CD4-positive, alpha-beta T cell treated with Interferon alpha-2 for 1 hour (primary cell): ENCODE measurements around the gene TAF11L9.
"Not testable (repeated sequence)": the region's sequence is repeated elsewhere in the genome, so short reads cannot be mapped to it uniquely, and the experiment has no call there.

Experiments used
- DNase-seq, 2 donors: peaks; one replicate each; pipeline ENCODE4 v3.0.0-alpha.2; 2020 to 2022

Gene TAF11L9

DNA sequence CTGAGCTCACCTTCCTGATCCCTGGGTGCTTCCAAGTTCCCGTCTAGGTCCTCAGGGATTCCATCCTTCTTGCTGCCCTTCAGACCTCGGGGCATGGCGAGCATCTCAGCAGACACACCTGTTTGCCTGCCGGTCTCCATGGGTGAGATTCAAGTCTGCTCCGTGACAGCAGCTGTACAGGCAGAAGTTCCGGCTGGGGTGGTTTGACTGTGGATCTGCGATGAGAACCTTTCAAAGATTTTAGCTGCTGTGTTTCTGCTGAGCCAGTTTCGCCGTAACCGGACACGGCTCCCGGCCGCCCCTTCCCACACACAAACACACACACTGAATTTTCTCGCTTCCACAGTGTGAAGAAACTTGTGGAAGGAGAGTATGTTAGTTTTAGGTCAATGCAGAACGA, at the start of gene TAF11L9:
Gene TAF11L9 (minus strand): TSS at position 140 of the 400 bp plus-strand sequence.
- DNase-seq = not testable (repeated sequence)

- DNase-seq = no peak
Measured at GRCh38 chr5:17634160-17634559, 40.0 kb upstream of the TAF11L9 start, which contains the start of gene TAF11L14. TSS of gene TAF11L14 (plus strand) at chr5:17634460.

DNA sequence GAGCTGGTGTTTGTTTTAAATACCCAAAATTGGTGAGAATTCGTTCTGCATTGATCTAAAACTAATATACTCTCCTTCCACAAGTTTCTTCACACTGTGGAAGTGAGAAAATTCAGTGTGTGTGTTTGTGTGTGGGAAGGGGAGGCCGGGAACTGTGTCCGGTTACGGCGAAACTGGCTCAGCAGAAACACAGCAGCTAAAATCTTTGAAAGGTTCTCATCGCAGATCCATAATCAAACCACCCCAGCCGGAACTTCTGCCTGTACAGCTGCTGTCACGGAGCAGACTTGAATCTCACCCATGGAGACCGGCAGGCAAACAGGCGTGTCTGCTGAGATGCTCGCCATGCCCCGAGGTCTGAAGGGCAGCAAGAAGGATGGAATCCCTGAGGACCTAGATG, 37.6 kb upstream of the TAF11L9 start, which contains the start of gene TAF11L13:
Gene TAF11L13 (plus strand): TSS at position 301 of the 400 bp plus-strand sequence.
- not testable (repeated sequence) for DNase-seq

GRCh38 chr5:17625686-17626085, 31.5 kb upstream of the TAF11L9 start:
- DNase-seq = no peak

DNA sequence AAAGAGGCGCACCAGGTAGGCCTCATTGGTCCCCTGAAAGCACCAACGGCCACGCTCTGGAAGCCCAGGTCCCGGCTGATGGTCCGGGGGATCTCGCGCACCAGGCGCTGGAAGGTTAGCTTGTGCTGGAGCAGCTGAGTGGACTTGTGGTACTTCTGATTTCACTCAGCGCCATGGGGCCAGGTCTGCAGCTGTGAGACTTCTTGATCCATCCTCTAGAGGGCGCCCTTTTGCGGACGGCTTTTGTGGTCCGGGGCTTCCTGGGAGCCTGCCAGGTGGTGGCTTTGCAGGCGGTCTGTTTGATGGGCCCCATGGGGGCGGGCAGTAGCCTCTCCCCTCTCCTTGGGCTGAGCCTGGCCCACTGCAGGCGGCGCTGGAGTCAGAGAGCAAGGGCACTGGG, 26.4 kb upstream of the TAF11L9 start:
- DNase-seq = no peak

GRCh38 chr5:17619354-17619753, 25.2 kb upstream of the TAF11L9 start:
- no peak for DNase-seq

DNA sequence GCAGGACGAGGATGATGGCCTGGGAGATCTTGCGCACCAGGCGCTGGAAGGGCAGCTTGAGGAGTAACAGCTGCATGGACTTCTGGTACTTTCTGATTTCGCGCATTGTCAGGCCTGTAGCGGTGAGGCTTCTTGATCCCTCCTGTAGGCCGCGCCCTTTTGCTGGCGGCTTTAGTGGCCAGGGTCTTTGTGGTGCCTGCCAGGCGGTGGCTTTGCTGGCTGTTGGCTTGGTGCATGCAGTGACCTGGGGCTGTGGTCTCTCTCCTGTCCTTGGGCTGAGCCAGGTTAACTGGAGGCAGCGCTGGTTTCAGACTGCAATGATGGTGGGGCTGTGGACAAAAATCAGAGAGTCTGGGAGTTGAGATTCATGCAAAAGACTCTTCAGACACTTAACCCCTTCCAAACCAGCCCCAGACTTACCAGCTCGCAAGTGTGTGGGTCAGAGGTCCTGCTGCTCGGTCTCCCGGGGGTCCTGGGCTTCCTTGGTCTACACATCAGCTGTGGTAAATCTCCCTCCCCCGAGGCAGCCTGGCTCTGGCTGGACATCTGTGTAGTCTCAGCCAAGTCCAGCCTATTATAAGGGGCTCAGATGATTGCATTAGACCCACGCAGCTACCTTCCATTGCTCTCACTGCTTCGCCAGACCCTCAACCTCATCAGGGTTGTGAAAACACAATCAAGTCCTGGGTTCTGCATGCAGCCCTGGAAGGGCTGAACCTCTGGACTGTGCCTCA, 20.8 kb upstream of the TAF11L9 start:
- no peak for DNase-seq

DNA sequence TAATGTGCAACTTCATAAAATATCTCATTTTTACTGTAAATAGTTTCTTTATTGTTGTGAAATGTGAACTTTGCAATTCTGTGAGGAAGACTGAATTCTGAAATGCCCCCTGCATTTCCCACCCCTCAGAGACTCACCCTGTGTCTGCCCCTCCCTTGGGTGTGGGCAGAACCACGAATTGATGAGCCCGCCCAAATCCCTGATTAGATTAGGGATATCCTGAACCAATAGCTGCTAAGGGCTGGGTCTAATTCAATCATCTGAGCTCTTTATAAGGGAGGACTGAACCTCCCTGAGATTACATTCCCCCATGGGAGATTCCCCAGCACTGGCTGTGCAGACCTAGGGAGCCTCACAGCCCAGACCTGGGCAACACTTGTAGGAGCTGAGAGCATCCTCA, 15.9 kb upstream of the TAF11L9 start, which contains the start of gene TAF11L12:
Gene TAF11L12 (plus strand): TSS at position 301 of the 400 bp plus-strand sequence.
- DNase-seq = not testable (repeated sequence)

- not testable (repeated sequence) for DNase-seq
Measured at GRCh38 chr5:17607461-17607860, 13.3 kb upstream of the TAF11L9 start.

- no peak for DNase-seq
Measured at GRCh38 chr5:17604951-17605350, 10.8 kb upstream of the TAF11L9 start.

GRCh38 chr5:17603880-17604279, 9.7 kb upstream of the TAF11L9 start, which contains the start of gene TAF11L11:
TSS of gene TAF11L11 (plus strand) at chr5:17604183.
- DNase-seq = not testable (repeated sequence)

DNA sequence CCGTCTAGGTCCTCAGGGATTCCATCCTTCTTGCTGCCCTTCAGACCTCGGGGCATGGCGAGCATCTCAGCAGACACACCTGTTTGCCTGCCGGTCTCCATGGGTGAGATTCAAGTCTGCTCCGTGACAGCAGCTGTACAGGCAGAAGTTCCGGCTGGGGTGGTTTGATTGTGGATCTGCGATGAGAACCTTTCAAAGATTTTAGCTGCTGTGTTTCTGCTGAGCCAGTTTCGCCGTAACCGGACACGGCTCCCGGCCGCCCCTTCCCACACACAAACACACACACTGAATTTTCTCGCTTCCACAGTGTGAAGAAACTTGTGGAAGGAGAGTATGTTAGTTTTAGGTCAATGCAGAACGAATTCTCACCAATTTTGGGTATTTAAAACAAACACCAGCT, 3.5 kb upstream of the TAF11L9 start, which contains the start of gene TAF11L10:
Gene TAF11L10 (minus strand): TSS at position 101 of the 400 bp plus-strand sequence.
- not testable (repeated sequence) for DNase-seq

DNA sequence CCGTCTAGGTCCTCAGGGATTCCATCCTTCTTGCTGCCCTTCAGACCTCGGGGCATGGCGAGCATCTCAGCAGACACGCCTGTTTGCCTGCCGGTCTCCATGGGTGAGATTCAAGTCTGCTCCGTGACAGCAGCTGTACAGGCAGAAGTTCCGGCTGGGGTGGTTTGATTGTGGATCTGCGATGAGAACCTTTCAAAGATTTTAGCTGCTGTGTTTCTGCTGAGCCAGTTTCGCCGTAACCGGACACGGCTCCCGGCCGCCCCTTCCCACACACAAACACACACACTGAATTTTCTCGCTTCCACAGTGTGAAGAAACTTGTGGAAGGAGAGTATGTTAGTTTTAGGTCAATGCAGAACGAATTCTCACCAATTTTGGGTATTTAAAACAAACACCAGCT, 3.3 kb downstream of the TAF11L9 start, which contains the start of gene TAF11L8:
Gene TAF11L8 (minus strand): TSS at position 101 of the 400 bp plus-strand sequence.
- not testable (repeated sequence) for DNase-seq

DNA sequence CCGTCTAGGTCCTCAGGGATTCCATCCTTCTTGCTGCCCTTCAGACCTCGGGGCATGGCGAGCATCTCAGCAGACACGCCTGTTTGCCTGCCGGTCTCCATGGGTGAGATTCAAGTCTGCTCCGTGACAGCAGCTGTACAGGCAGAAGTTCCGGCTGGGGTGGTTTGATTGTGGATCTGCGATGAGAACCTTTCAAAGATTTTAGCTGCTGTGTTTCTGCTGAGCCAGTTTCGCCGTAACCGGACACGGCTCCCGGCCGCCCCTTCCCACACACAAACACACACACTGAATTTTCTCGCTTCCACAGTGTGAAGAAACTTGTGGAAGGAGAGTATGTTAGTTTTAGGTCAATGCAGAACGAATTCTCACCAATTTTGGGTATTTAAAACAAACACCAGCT, 8.5 kb downstream of the TAF11L9 start, which contains the start of gene TAF11L7:
Gene TAF11L7 (minus strand): TSS at position 101 of the 400 bp plus-strand sequence.
- DNase-seq = not testable (repeated sequence)
